NCI-H1417 (cell line): ENCODE results near the gene ZNF74.
"Not testable (repeated sequence)": the region's sequence is repeated elsewhere in the genome, so short reads cannot be mapped to it uniquely, and the experiment has no call there.

Experiments
- DNase-seq, 3 experiments: peaks; one replicate each; lab custom pipeline; 2025; lab: John Stamatoyannopoulos, UW

Gene ZNF74

GRCh38 chr22:20400606-20401375 is 6.8 kb downstream of the ZNF74 start:
- DNase-seq, result no peak

GRCh38 chr22:20401376-20402014 is 7.5 kb downstream of the ZNF74 start:
- no peak for DNase-seq

GRCh38 chr22:20402960-20403778 is 9.2 kb downstream of the ZNF74 start:
- DNase-seq, result no peak

GRCh38 chr22:20403779-20404140 is 9.8 kb downstream of the ZNF74 start:
- DNase-seq, result no peak

- DNase-seq, result no peak
These were observed 10.9 kb downstream of the ZNF74 start for GRCh38 chr22:20404881-20405280.

- no peak for DNase-seq
These were observed 11.5 kb downstream of the ZNF74 start for GRCh38 chr22:20405291-20405930.

GRCh38 chr22:20405931-20406685 is 12.2 kb downstream of the ZNF74 start:
- DNase-seq, result no peak

GRCh38 chr22:20406686-20407408 is 12.9 kb downstream of the ZNF74 start:
- DNase-seq, result no peak

- no peak for DNase-seq
These were observed 13.9 kb downstream of the ZNF74 start for GRCh38 chr22:20407829-20408228.

GRCh38 chr22:20408891-20409290 is 14.9 kb downstream of the ZNF74 start:
- no peak for DNase-seq

GRCh38 chr22:20409385-20409784 is 15.4 kb downstream of the ZNF74 start:
- not testable (repeated sequence) for DNase-seq

- DNase-seq, result no peak
These were observed 18.7 kb downstream of the ZNF74 start for GRCh38 chr22:20412474-20413216.

- no peak for DNase-seq
These were observed 19.5 kb downstream of the ZNF74 start for GRCh38 chr22:20413217-20414058.

GRCh38 chr22:20414059-20414440 is 20.1 kb downstream of the ZNF74 start:
- DNase-seq, result no peak

- no peak for DNase-seq
These were observed 20.5 kb downstream of the ZNF74 start for GRCh38 chr22:20414450-20414849.

- DNase-seq, result not testable (repeated sequence)
These were observed 21.3 kb downstream of the ZNF74 start for GRCh38 chr22:20415241-20415640.

- not testable (repeated sequence) for DNase-seq
These were observed 21.7 kb downstream of the ZNF74 start for GRCh38 chr22:20415699-20416098.

GRCh38 chr22:20418211-20418788 is 24.3 kb downstream of the ZNF74 start:
- DNase-seq, result peak; percentile 49 to 77 (median 62)

GRCh38 chr22:20419664-20419951 is 25.7 kb downstream of the ZNF74 start:
- no peak for DNase-seq
